ENCODE data around the gene BRINP1.

BRINP1 gene

GRCh38 chr9:119367683-119368075, 1.6 kb downstream of the BRINP1 start:
- TF ChIP-seq CTCF (conservative IDR thresholded peaks at IDR 0.05; ENCODE audit: control insufficient read depth, insufficient read depth, low read depth, low read length): no peak
- DNase-seq (ENCODE audit: low read depth): no peak
- no peak overlapping the region for H3K4me3 ChIP-seq (ENCODE audit: control insufficient read depth, low read depth, low read length)

GRCh38 chr9:119366909-119367682, 2.1 kb downstream of the BRINP1 start:
- H3K4me3 ChIP-seq (ENCODE audit: control insufficient read depth, low read depth, low read length): no peak overlapping the region
- no peak for TF ChIP-seq CTCF (conservative IDR thresholded peaks at IDR 0.05; ENCODE audit: control insufficient read depth, insufficient read depth, low read depth, low read length)
- DNase-seq (ENCODE audit: low read depth): no peak

GRCh38 chr9:119365291-119366027, 3.8 kb downstream of the BRINP1 start:
- DNase-seq (ENCODE audit: low read depth): peak; percentile 35
- peak; percentile 55 for TF ChIP-seq CTCF (conservative IDR thresholded peaks at IDR 0.05; ENCODE audit: control insufficient read depth, insufficient read depth, low read depth, low read length)
- H3K4me3 ChIP-seq (ENCODE audit: control insufficient read depth, low read depth, low read length): no peak overlapping the region

GRCh38 chr9:119360237-119360636, 9.0 kb downstream of the BRINP1 start:
- TF ChIP-seq CTCF (conservative IDR thresholded peaks at IDR 0.05; ENCODE audit: control insufficient read depth, insufficient read depth, low read depth, low read length): no peak
- no peak overlapping the region for H3K4me3 ChIP-seq (ENCODE audit: control insufficient read depth, low read depth, low read length)
- no peak for DNase-seq (ENCODE audit: low read depth)

GRCh38 chr9:119357336-119358096, 11.7 kb downstream of the BRINP1 start:
- no peak overlapping the region for H3K4me3 ChIP-seq (ENCODE audit: control insufficient read depth, low read depth, low read length)
- no peak for DNase-seq (ENCODE audit: low read depth)
- no peak for TF ChIP-seq CTCF (conservative IDR thresholded peaks at IDR 0.05; ENCODE audit: control insufficient read depth, insufficient read depth, low read depth, low read length)

- H3K4me3 ChIP-seq (ENCODE audit: control insufficient read depth, low read depth, low read length): no peak overlapping the region
- TF ChIP-seq CTCF (conservative IDR thresholded peaks at IDR 0.05; ENCODE audit: control insufficient read depth, insufficient read depth, low read depth, low read length): no peak
- DNase-seq (ENCODE audit: low read depth): no peak
These were observed 19.8 kb downstream of the BRINP1 start for GRCh38 chr9:119349351-119349825.

All from fibroblast of mammary gland (primary cell).